Body of pancreas (tissue), 4 donors: ENCODE results near the gene CCDC121.

Source experiments
- POLR2A ChIP-seq, 3 donors: fragments of 450-650 bp; IDR thresholded peaks; one replicate each; pipeline ENCODE4 v1.6.1; 2016; ENCODE audit warnings: antibody characterized with exemption in 3 of 3, mild to moderate bottlenecking in 2 of 3
- TF ChIP-seq, protein P1 (sequence below), 7 experiments: fragments of 450-650 bp in 4 of 7; fragments of 200-600 bp in 3 of 7; sonication (generic) in 3 of 7; IDR thresholded peaks; one replicate each; pipeline ENCODE4 v1.5.1; 2016 to 2019; ENCODE audit warnings: antibody characterized with exemption in 7 of 7

DNA sequence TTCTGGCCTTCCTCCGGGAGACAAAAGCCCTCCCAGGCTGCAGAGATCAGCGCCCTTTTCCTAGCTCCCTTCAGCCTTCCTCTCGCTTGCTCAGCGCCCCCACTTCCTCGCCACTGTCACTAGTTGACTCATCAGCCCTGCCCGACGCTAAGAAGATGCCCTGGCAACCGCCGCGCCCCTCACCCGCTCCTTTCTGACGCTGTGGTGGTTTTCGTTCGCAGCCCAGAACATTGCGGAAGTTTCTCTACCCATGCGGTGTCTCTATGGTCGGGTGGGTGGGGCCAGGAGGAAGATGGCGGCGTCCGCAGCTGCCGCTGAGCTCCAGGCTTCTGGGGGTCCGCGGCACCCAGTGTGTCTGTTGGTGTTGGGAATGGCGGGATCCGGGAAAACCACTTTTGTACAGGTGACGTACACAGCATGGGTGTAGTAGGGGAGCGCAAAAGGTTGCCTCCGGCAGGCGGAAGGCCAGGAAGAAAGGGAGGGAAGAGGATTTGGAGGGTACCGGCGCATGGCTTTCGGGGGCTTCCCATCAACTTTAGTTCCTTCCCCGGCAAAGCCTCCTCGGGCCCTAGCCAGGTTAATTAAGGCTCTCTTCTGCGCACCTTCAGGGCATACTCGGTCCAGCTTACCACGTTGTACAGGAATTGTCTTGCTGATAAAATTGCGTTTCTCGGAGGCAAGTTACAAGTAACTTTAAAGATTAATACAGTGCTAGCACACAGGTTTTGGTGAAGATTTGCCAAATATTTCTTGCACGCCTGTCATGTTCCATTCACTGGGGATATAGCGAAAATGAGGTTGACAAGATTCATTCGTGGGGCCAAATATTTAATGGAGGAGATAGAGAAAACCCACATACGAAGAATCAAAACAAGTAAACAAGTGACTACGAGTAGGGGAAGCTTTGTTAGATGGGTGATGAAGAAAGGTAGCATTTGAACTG, at the start of gene CCDC121, which contains the start of gene GPN1:
- peak; percentile 28 to 83 (median 76) for TF ChIP-seq POLR2A (IDR thresholded peaks at IDR 0.05)
- TF ChIP-seq, protein P1, sequence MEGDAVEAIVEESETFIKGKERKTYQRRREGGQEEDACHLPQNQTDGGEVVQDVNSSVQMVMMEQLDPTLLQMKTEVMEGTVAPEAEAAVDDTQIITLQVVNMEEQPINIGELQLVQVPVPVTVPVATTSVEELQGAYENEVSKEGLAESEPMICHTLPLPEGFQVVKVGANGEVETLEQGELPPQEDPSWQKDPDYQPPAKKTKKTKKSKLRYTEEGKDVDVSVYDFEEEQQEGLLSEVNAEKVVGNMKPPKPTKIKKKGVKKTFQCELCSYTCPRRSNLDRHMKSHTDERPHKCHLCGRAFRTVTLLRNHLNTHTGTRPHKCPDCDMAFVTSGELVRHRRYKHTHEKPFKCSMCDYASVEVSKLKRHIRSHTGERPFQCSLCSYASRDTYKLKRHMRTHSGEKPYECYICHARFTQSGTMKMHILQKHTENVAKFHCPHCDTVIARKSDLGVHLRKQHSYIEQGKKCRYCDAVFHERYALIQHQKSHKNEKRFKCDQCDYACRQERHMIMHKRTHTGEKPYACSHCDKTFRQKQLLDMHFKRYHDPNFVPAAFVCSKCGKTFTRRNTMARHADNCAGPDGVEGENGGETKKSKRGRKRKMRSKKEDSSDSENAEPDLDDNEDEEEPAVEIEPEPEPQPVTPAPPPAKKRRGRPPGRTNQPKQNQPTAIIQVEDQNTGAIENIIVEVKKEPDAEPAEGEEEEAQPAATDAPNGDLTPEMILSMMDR (IDR thresholded peaks at IDR 0.05), result no peak
